Retinal pigment epithelial cell (primary cell): Measurements from ENCODE around the gene CBX8.

Experiments used
- DNase-seq: peaks from one replicate; pipeline ENCODE4 v3.0.0-alpha.2; 2010; ENCODE audit warnings: low read depth
- H3K4me3 ChIP-seq: 2 replicates; pipeline ENCODE4 v1.5.1; 2011; ENCODE audit warnings: mild to moderate bottlenecking, low read length, control low read depth, moderate library complexity
- TF ChIP-seq, protein P1 (sequence below): conservative IDR thresholded peaks from 2 replicates; pipeline ENCODE4 v1.5.1; 2011; ENCODE audit warnings: low read depth, low read length, control low read depth, inconsistent platforms

The CBX8 gene

GRCh38 chr17:79785900-79786810 is 10.7 kb downstream of the CBX8 start:
- H3K4me3 ChIP-seq, result no peak overlapping the region
- TF ChIP-seq, protein P1, sequence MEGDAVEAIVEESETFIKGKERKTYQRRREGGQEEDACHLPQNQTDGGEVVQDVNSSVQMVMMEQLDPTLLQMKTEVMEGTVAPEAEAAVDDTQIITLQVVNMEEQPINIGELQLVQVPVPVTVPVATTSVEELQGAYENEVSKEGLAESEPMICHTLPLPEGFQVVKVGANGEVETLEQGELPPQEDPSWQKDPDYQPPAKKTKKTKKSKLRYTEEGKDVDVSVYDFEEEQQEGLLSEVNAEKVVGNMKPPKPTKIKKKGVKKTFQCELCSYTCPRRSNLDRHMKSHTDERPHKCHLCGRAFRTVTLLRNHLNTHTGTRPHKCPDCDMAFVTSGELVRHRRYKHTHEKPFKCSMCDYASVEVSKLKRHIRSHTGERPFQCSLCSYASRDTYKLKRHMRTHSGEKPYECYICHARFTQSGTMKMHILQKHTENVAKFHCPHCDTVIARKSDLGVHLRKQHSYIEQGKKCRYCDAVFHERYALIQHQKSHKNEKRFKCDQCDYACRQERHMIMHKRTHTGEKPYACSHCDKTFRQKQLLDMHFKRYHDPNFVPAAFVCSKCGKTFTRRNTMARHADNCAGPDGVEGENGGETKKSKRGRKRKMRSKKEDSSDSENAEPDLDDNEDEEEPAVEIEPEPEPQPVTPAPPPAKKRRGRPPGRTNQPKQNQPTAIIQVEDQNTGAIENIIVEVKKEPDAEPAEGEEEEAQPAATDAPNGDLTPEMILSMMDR, result no peak
- DNase-seq, result no peak

DNA sequence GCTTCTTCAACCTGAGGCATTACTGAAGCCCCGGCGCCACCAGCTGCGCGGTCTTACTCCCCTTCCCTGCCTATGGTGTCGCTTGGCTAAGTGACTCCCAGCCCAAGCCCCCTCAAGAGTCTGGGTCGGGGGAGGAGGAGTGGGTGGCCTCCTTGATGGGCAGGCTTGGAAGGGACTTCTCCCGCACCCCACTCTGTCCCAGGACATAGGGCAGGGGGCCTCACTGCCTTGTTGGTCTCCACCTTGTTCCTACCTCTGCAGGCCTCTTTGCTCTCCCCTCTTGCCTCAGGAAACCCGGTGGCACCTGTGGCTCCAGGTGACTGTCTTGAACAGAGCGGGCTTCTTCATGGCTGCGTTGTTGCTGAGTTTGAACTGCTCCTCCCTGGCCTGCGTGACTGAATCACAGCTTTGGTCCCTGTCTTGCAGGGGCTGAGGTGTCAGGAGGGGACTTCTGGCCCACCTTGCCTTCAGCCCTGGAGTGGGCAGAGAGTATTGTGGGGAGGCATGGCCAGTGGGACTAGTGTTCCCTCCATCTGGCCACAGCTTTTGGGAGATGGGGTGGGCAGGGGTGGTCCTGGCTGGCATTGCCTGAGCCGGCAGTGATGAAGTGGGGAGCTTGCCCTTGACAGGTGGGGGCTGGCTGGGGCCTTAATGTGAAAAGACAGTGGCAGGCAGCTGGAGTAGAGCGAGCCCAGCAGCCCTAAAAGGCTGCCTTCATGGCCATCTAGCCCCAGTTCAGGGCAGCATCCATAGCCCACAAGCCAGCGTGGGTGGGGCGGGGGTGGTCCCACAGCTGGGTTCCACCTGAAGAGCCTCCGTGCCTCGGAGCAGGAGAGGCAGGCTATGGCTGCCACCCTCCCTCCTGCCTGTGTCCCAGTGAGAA is 11.6 kb downstream of the CBX8 start:
- TF ChIP-seq, protein P1, result no peak
- no peak for DNase-seq
- H3K4me3 ChIP-seq, result no peak overlapping the region

GRCh38 chr17:79784353-79785016 is 12.4 kb downstream of the CBX8 start:
- no peak for DNase-seq
- no peak overlapping the region for H3K4me3 ChIP-seq
- TF ChIP-seq, protein P1, result no peak

DNA sequence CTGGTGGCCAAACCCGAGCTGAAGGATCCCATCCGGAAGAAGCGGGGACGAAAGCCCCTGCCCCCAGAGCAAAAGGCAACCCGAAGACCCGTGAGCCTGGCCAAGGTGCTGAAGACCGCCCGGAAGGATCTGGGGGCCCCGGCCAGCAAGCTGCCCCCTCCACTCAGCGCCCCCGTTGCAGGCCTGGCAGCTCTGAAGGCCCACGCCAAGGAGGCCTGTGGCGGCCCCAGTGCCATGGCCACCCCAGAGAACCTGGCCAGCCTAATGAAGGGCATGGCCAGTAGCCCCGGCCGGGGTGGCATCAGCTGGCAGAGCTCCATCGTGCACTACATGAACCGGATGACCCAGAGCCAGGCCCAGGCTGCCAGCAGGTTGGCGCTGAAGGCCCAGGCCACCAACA is 13.0 kb downstream of the CBX8 start:
- TF ChIP-seq, protein P1, result no peak
- DNase-seq, result no peak
- H3K4me3 ChIP-seq, result no peak overlapping the region

DNA sequence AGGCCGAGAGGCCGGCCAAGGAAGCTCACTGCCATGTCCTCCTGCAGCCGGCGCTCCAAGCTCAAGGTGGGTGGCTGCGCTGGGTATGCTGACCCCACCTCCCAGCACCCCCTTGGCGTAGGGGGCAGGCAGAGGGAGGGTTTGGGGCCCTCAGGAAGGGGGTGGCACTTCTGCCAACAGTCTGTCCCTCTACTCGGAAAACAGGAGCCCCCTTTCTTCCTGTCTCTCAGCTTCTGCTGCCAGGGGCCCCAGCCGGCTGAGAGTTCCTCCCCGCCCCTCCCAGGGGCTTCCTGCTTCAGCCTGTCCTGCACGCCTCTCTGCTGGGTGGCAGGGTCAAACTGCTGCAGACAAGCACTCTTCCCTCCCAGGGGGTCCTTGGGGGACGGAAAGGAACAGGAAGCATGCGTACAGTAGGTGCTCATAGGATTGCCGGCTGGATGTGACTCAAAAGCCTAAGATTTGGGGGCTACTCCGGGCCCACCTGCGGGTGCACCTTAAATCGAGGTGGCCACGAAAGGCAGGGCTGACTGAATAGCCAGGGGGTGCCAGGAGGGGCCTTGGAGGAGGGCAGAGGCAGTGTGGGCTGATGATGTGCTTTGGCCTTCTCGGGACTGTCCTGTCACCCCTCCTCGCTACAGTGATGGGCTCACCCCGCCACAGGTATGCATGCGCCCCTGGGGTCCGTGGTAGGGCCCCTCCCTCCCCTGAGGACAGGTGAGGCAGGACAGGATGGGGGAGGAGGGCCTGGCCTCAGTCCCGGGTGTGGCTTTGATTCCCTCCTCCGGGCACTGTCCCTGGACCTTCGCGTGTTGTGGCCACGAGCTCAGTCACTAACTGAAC is 14.9 kb downstream of the CBX8 start:
- DNase-seq, result no peak
- H3K4me3 ChIP-seq, result no peak overlapping the region
- TF ChIP-seq, protein P1, result no peak

GRCh38 chr17:79781012-79781650 is 15.7 kb downstream of the CBX8 start:
- no peak overlapping the region for H3K4me3 ChIP-seq
- TF ChIP-seq, protein P1, result no peak
- DNase-seq, result no peak
